Activated T-helper 2 cell treated with anti-CD3 and anti-CD28 coated beads, Interferon-gamma antibody, Interleukin-2, Interleukin-4, amounts not matched to agents 10 μg/mL and 5 μg/mL and 100 μg/mL, durations not matched to agents 14 hours and 24 hours and 36 hours (primary cell): ENCODE results near the gene CYP3A5. TPM values are rescaled to one million over a fixed set of nuclear protein-coding genes. Genes with fewer than 3 reads are reported as not detected.

ENCODE experiments used
- DNase-seq: peaks from one replicate; pipeline ENCODE4 v3.0.0; 2021; ENCODE audit warnings: low spot score
- H3K27ac Mint-ChIP-seq: one replicate; pipeline ENCODE4 v1.8.0; 2021; ENCODE audit warnings: mixed read lengths
- H3K27me3 Mint-ChIP-seq: one replicate; pipeline ENCODE4 v1.8.0; 2021; ENCODE audit warnings: low read depth, mixed read lengths
- H3K36me3 Mint-ChIP-seq: one replicate; pipeline ENCODE4 v1.8.0; 2021; ENCODE audit warnings: low read depth, mixed read lengths
- H3K4me1 Mint-ChIP-seq: one replicate; pipeline ENCODE4 v1.8.0; 2021; ENCODE audit warnings: low read depth, mixed read lengths
- H3K4me3 Mint-ChIP-seq: one replicate; pipeline ENCODE4 v1.8.0; 2021; ENCODE audit warnings: low read depth, mild to moderate bottlenecking, moderate library complexity, mixed read lengths
- H3K9me3 Mint-ChIP-seq: one replicate; pipeline ENCODE4 v1.8.0; 2021; ENCODE audit warnings: mixed read lengths
- intact Hi-C: fragments of 100-400 bp; cut with micrococcal nuclease; formaldehyde crosslinking; loops from one replicate; pipeline ENCODE4 v1.15.1; 2023
- total RNA-seq: library from RNA; stranded (reverse); gene quantifications from 2 replicates; pipeline ENCODE4 v1.2.3, GENCODE V29; 2022

Gene CYP3A5
- total RNA-seq, 1 donor from 2014 or later, result not detected

DNA sequence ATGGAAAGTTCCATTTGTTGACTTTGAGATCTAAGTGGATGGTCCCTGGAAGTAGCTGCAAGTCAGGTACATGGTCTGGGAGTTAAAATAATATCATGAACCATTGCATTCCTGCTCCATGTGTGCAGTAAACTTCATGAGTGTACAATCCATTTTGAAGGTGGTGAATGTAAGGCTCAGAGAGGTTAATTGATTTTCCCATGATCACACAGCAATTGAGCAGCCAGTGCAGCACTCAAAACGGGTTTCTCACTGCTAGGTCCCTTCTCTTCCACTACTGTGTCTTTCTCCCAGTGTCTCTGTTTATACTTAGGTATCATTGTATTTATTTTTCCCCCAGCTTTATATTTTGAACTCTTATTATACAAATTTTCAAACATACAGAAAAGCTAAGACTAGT is 53.1 kb downstream of the CYP3A5 start:
- peaks cover 94% of the 10 kb centered on the region for H3K36me3 Mint-ChIP-seq
- H3K4me3 Mint-ChIP-seq, result no peak overlapping the region
- intact Hi-C loops, result loop anchor here (10.0 kb wide), 1 partner anchor 458 kb away; the partner anchor contains the start of genes COPS6 and ZNF3
- H3K4me1 Mint-ChIP-seq, result peaks cover 69% of the 10 kb centered on the region
- no peak for DNase-seq
- peak overlapping the region; percentile 38 for H3K27ac Mint-ChIP-seq
- no peaks in the 10 kb centered on the region for H3K27me3 Mint-ChIP-seq
- no peaks in the 10 kb centered on the region for H3K9me3 Mint-ChIP-seq

DNA sequence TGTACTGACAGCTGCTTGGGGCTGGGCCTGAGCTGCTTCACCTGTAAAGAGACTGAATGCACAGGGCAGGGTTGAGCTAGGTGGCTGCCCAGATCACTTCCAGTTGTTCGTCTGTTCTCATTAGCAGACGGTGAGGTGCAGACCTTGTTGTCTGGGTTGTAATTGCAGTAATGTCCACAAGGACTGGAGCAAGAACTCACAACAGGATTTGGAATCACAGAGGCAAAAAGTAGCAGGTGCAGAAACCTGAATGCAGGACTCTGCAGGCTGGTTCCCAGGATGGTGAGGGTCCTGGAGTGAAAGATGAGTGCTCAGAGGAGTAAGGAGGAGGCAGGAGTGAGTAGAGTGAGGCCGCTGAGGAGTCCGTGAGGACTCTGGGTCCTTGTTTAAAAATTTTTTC is 53.8 kb downstream of the CYP3A5 start:
- Mint-ChIP-seq H3K9me3 (no peaks in the 10 kb centered on the region), H3K36me3 (peaks cover 94% of the 10 kb centered on the region), H3K27me3 (no peaks in the 10 kb centered on the region), H3K27ac (peak overlapping the region; percentile 38), H3K4me3 (peak overlapping the region; percentile 91), H3K4me1 (peaks cover 70% of the 10 kb centered on the region)
- DNase-seq, result no peak
- intact Hi-C loops, result loop anchor here (10.0 kb wide), 1 partner anchor 459 kb away; the partner anchor contains the start of genes COPS6 and ZNF3

DNA sequence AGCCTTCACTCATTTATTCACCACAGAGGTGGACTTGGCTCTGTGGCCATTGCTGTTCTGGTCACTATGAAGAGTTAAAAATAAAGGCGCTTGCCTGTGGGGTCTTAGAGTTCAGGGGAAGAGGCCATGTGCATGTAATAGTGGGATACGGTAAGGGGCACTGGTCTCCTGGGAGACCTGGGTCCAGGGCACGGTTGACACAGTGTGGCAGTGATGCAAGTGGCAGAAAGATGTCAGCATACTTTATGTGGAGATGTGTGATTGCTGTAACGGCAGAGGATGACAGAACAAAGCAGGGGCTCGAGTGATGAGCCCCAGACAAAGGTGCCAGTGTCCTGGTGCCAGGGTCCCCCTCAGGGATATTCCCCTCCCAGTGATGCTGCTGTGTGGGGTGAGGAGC is 54.5 kb downstream of the CYP3A5 start:
- Mint-ChIP-seq H3K27ac (peak overlapping the region; percentile 97), H3K36me3 (peaks cover 94% of the 10 kb centered on the region), H3K4me1 (peaks cover 65% of the 10 kb centered on the region), H3K4me3 (peak overlapping the region; percentile 91), H3K27me3 (no peaks in the 10 kb centered on the region), H3K9me3 (no peaks in the 10 kb centered on the region)
- no peak for DNase-seq
- intact Hi-C loops, result loop anchor here (10.0 kb wide), 1 partner anchor 459 kb away; the partner anchor contains the start of genes COPS6 and ZNF3

DNA sequence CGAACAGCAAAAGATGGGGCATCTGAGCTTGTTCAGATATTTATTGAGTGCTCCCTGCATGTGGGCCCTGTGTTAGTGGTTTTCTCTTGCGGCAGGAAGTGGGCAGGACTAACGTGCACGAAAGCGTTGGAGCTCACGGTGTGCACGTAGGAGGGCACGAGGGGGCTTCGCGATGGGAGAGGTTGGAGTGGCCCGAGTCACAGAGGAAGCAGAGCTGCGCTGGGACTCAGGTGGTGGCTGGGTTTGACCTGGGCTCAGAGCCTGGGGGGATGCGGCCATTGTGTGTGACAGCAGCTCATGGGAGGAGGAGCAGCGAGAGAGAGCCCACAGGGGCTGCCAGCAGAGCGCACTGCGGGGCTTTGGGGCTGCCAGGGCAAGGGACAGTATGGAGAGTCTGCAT is 55.3 kb downstream of the CYP3A5 start:
- peaks cover 64% of the 10 kb centered on the region for H3K4me1 Mint-ChIP-seq
- H3K27me3 Mint-ChIP-seq, result no peaks in the 10 kb centered on the region
- DNase-seq, result peak; percentile 72
- intact Hi-C loops, result loop anchor here (5.0 to 10.0 kb wide), 2 partner anchors 163 to 460 kb away; partner anchors contain the start of genes COPS6 and ZNF3
- peak overlapping the region; percentile 91 for H3K4me3 Mint-ChIP-seq
- H3K9me3 Mint-ChIP-seq, result no peaks in the 10 kb centered on the region
- H3K27ac Mint-ChIP-seq, result peak overlapping the region; percentile 97
- H3K36me3 Mint-ChIP-seq, result peaks cover 92% of the 10 kb centered on the region

DNA sequence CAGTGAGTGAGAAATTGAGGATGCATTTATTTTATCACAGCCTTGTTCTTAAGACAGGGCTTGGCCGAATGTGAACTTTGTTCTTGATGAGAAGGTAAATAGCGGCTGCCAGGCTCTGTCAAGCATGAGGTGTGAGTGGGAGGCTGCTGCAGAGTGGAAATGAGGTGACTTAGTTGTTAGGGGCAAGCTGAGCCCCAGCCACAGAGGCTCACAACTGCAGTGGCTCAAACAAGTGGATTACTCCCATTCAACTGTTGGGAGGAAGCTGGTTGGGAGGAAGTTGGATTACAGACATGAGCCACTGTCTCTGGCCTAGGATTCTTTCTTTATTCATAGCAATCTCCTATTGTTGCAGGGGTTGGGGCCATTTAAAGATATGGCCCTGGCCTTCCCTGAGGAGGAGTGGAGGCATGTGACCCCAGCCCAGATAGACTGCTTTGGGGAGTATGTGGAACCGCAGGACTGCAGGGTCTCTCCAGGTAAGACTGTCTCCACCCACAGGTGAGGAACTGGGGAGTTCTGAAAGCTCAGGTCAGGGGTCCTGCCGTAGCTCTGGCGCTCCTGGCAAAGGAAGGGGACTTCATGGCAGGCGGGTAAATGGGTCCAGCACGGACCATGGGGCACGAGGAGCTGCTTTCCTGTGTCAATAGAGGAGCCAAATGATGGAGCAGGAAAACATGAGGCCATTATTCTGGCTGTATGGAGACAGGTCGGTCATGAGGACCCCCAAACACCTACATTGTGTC is 55.9 kb downstream of the CYP3A5 start:
- intact Hi-C loops, result loop anchor here (1.0 to 10.0 kb wide), 3 partner anchors 13 to 461 kb away; partner anchors contain the start of genes COPS6 and ZNF3
- H3K27ac Mint-ChIP-seq, result peak overlapping the region; percentile 97
- H3K27me3 Mint-ChIP-seq, result no peaks in the 10 kb centered on the region
- no peaks in the 10 kb centered on the region for H3K9me3 Mint-ChIP-seq
- H3K36me3 Mint-ChIP-seq, result peaks cover 92% of the 10 kb centered on the region
- peaks cover 70% of the 10 kb centered on the region for H3K4me1 Mint-ChIP-seq
- H3K4me3 Mint-ChIP-seq, result peak overlapping the region; percentile 91
- no peak for DNase-seq

DNA sequence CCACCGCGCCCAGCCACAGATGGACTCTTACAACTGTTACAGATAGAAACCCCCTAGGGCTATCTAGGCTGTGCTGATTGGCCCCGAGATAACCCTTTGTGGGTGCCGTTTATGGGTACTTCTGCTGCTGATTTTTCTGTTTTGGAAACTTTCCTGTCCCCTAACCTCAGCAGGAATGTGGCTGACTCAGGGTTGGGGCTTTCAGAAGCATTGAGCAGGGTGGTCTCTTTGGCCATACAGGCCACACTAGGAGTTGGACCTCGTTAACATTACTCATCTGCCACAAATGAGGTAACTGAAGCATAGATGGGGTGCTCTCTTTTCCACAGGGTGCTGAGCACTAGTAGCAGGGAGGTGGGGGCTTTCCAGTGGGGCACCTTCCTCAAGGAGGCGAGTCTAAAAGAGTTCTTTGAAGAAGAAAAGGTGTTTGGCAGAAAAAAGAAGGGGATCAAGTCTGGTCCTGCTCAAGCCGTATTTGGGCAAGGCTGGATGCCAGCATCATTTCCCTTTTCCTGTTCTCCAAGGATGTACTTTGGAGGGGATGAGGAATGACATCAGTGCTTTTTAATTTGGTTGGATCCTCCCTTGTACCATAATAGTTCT is 56.6 kb downstream of the CYP3A5 start:
- Mint-ChIP-seq H3K27me3 (no peaks in the 10 kb centered on the region), H3K4me3 (peak overlapping the region; percentile 91), H3K36me3 (peaks cover 92% of the 10 kb centered on the region), H3K9me3 (no peaks in the 10 kb centered on the region), H3K27ac (peak overlapping the region; percentile 97), H3K4me1 (peaks cover 70% of the 10 kb centered on the region)
- intact Hi-C loops, result loop anchor here (1.0 to 10.0 kb wide), 3 partner anchors 14 to 462 kb away; partner anchors contain the start of genes COPS6 and ZNF3
- DNase-seq, result no peak

GRCh38 chr7:99622596-99622995 is 57.2 kb downstream of the CYP3A5 start:
- H3K9me3 Mint-ChIP-seq, result no peaks in the 10 kb centered on the region
- intact Hi-C loops, result loop anchor here (5.0 to 10.0 kb wide), 2 partner anchors 165 to 462 kb away; partner anchors contain the start of genes COPS6 and ZNF3
- H3K4me3 Mint-ChIP-seq, result peak overlapping the region; percentile 91
- H3K27ac Mint-ChIP-seq, result peak overlapping the region; percentile 97
- H3K27me3 Mint-ChIP-seq, result no peaks in the 10 kb centered on the region
- H3K4me1 Mint-ChIP-seq, result peaks cover 76% of the 10 kb centered on the region
- no peak for DNase-seq
- H3K36me3 Mint-ChIP-seq, result peaks cover 94% of the 10 kb centered on the region

- H3K4me3 Mint-ChIP-seq, result no peak overlapping the region
- intact Hi-C loops, result loop anchor here (5.0 to 10.0 kb wide), 2 partner anchors 166 to 464 kb away; partner anchors contain the start of genes COPS6 and ZNF3
- no peak for DNase-seq
- no peaks in the 10 kb centered on the region for H3K9me3 Mint-ChIP-seq
- H3K27ac Mint-ChIP-seq, result peak overlapping the region; percentile 58
- peaks cover 74% of the 10 kb centered on the region for H3K4me1 Mint-ChIP-seq
- peaks cover 87% of the 10 kb centered on the region for H3K36me3 Mint-ChIP-seq
- no peaks in the 10 kb centered on the region for H3K27me3 Mint-ChIP-seq
Measured at GRCh38 chr7:99621271-99621670, 58.5 kb downstream of the CYP3A5 start.

- intact Hi-C loops, result loop anchor here (5.0 to 10.0 kb wide), 2 partner anchors 168 to 465 kb away; partner anchors contain the start of genes COPS6 and ZNF3
Measured at GRCh38 chr7:99619571-99620130, 60.1 kb downstream of the CYP3A5 start.

GRCh38 chr7:99618726-99619125 is 61.1 kb downstream of the CYP3A5 start:
- peak overlapping the region; percentile 91 for H3K27ac Mint-ChIP-seq
- H3K36me3 Mint-ChIP-seq, result peaks cover 62% of the 10 kb centered on the region
- intact Hi-C loops, result no loop called here
- H3K4me3 Mint-ChIP-seq, result peak overlapping the region; percentile 92
- peaks cover 59% of the 10 kb centered on the region for H3K4me1 Mint-ChIP-seq
- no peak for DNase-seq
- no peaks in the 10 kb centered on the region for H3K9me3 Mint-ChIP-seq
- H3K27me3 Mint-ChIP-seq, result peaks cover 4% of the 10 kb centered on the region

More at GRCh38 chr7:99619571-99620130, 60.1 kb downstream of the CYP3A5 start:
- peaks cover 67% of the 10 kb centered on the region for H3K4me1 Mint-ChIP-seq
- H3K36me3 Mint-ChIP-seq, result peaks cover 71% of the 10 kb centered on the region
- DNase-seq, result no peak
- peak overlapping the region; percentile 92 for H3K4me3 Mint-ChIP-seq
- peaks cover 4% of the 10 kb centered on the region for H3K27me3 Mint-ChIP-seq
- H3K9me3 Mint-ChIP-seq, result no peaks in the 10 kb centered on the region
- H3K27ac Mint-ChIP-seq, result peak overlapping the region; percentile 91

DNA sequence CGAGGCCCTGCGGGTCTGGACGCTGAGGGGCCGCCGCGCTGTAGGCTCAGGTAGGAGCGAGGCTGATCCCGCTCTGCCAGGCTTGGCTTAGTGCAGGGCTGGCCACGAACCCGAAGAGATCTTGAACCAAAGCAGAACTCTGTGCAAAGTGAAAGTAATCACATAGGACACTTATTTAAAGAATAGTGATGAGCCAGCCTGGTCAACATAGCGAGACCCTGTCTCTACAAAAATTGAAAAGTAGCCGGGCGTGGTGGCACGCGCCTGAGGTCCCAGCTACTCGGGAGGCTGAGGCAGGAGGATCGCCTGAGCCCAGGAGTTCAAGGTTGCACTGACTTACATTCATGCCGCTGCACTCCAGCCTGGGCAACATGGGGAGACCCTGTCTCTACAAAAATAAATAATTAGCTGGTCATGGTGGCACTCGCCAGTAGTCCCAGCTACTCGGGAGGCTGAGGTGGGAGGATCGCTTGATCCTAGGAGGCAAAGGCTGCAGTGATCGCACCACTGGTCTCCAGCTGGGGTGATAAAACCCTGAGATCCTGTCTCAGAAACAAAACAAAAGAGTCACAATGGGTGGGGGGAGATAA is 62.5 kb downstream of the CYP3A5 start:
- Mint-ChIP-seq H3K27me3 (peaks cover 4% of the 10 kb centered on the region), H3K36me3 (peaks cover 47% of the 10 kb centered on the region)
- intact Hi-C loops, result loop anchor here (2.0 kb wide), 1 partner anchor 58 kb away; the partner anchor contains the start of gene ZNF655

More for the DNA sequence above, 62.5 kb downstream of the CYP3A5 start:
- Mint-ChIP-seq H3K4me1 (peaks cover 44% of the 10 kb centered on the region), H3K4me3 (peak overlapping the region; percentile 92), H3K27ac (peak overlapping the region; percentile 91), H3K9me3 (no peaks in the 10 kb centered on the region)
- DNase-seq, result peak; percentile 9
